ENCODE measurements around the gene PTPRE.

The PTPRE gene

DNA sequence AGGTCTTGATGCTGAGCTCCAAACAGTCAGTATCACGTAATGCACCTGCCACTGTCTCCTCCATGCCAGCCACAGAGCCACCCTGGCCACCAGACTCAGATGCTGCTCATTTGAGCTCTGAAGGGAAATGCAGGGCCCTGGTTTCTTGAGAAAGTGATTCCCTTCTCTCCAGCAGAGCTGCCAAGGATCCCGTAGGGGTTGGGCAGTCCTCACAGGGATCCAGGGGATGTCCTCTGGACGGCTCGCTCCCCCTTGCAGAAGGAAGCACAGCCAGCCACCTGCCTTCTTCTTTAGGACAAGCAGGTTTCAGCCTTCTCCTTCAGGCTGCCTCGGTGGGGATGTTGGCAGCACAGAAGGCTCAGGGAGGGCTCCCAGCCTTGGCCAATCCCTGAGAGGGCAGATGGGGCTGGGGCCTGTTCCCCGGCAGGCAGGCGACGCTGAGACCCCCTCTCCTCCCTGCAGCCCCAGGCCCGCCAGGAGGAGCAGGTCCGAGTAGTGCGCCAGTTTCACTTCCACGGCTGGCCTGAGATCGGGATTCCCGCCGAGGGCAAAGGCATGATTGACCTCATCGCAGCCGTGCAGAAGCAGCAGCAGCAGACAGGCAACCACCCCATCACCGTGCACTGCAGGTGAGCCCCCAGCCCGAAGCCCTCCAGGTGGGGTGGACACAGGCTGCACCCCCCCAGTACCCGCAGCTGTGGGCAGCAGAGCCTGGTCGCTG is 170.4 kb downstream of the PTPRE start:
- CTCF ChIA-PET: interaction anchor here (0.9 to 17.6 kb wide), 6 partner anchors 18 to 80 kb away, joined by 3 to 335 read pairs (median 4); no protein-coding TSS in a partner anchor
- POLR2A ChIA-PET: no interaction called here
- TF ChIP-seq, protein P1, sequence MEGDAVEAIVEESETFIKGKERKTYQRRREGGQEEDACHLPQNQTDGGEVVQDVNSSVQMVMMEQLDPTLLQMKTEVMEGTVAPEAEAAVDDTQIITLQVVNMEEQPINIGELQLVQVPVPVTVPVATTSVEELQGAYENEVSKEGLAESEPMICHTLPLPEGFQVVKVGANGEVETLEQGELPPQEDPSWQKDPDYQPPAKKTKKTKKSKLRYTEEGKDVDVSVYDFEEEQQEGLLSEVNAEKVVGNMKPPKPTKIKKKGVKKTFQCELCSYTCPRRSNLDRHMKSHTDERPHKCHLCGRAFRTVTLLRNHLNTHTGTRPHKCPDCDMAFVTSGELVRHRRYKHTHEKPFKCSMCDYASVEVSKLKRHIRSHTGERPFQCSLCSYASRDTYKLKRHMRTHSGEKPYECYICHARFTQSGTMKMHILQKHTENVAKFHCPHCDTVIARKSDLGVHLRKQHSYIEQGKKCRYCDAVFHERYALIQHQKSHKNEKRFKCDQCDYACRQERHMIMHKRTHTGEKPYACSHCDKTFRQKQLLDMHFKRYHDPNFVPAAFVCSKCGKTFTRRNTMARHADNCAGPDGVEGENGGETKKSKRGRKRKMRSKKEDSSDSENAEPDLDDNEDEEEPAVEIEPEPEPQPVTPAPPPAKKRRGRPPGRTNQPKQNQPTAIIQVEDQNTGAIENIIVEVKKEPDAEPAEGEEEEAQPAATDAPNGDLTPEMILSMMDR (IDR thresholded peaks at IDR 0.05; ENCODE audit: control extremely low read depth, extremely low read depth, low read depth, missing control alignments): no peak
- DNase-seq (ENCODE audit: extremely low spot score): no peak

GRCh38 chr10:128078136-128078969 is 171.4 kb downstream of the PTPRE start:
- TF ChIP-seq, protein P1 (IDR thresholded peaks at IDR 0.05; ENCODE audit: control extremely low read depth, extremely low read depth, low read depth, missing control alignments): peak; percentile 79
- DNase-seq (ENCODE audit: extremely low spot score): peak; percentile 74
- ChIA-PET CTCF (interaction anchor here (0.6 to 5.3 kb wide), 24 partner anchors 9 to 103 kb away, joined by 3 to 70 read pairs (median 3); no protein-coding TSS in a partner anchor), POLR2A (no interaction called here)

- ChIA-PET CTCF (interaction anchor here (1.4 to 3.5 kb wide), 5 partner anchors 10 to 71 kb away, joined by 3 to 26 read pairs (median 10); no protein-coding TSS in a partner anchor), POLR2A (no interaction called here)
- no peak for DNase-seq (ENCODE audit: extremely low spot score)
- TF ChIP-seq, protein P1 (IDR thresholded peaks at IDR 0.05; ENCODE audit: control extremely low read depth, extremely low read depth, low read depth, missing control alignments): no peak
Observed at GRCh38 chr10:128080231-128080630, 173.3 kb downstream of the PTPRE start.

DNA sequence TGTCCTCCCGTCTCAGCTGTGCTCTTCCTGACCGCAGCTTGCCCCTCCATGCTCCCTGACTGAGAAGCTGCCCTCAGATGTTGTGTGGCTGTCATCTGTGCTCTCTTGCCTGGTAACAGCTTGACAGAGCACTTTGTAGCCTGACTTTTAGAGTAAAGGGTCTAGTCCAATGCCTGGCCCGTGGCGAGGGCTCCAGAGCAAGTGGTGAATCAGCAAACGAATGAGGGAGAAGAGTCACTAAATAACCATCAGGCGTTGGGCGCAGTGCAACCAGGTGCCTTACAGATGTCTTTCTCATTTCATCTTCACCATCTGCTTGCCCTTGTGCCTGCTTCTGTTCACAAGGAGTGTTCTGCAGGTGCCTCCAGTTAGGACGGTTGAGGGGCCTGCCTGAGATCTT is 173.7 kb downstream of the PTPRE start:
- no peak for DNase-seq (ENCODE audit: extremely low spot score)
- ChIA-PET POLR2A (no interaction called here), CTCF (interaction anchor here (1.8 to 3.5 kb wide), 4 partner anchors 10 to 70 kb away, joined by 7 to 26 read pairs (median 12); no protein-coding TSS in a partner anchor)
- TF ChIP-seq, protein P1 (IDR thresholded peaks at IDR 0.05; ENCODE audit: control extremely low read depth, extremely low read depth, low read depth, missing control alignments): no peak

DNA sequence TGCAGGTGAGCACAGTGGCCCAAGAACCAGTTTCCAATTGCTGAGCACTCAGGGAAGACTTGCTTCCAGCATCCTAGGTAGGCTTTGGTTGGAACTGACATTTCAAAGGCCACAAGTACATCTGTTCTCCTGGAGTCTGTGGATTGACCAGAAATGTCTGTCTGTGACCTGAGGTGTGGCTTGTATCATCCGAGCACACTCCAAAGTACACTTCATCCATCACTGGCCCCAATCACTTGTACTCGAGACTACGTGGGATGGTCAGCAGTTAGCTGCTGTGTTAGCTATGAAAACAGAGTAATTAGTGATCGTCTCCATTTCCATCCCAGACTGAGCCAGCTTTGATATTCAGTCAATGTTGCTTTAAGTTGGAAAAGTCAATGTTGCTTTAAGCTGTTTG is 174.3 kb downstream of the PTPRE start:
- POLR2A ChIA-PET: no interaction called here
- CTCF ChIA-PET: interaction anchor here (1.3 to 3.5 kb wide), 5 partner anchors 11 to 69 kb away, joined by 3 to 26 read pairs (median 10); no protein-coding TSS in a partner anchor
- TF ChIP-seq, protein P1 (IDR thresholded peaks at IDR 0.05; ENCODE audit: control extremely low read depth, extremely low read depth, low read depth, missing control alignments): no peak
- DNase-seq (ENCODE audit: extremely low spot score): no peak

GRCh38 chr10:128081720-128082119 is 174.8 kb downstream of the PTPRE start:
- ChIA-PET CTCF (interaction anchor here (1.3 to 3.5 kb wide), 3 partner anchors 11 to 69 kb away, joined by 3 to 26 read pairs (median 4); no protein-coding TSS in a partner anchor), POLR2A (interaction anchor here (0.5 kb wide), 1 partner anchor 289 kb away, joined by 11 read pairs; no protein-coding TSS in a partner anchor)
- DNase-seq (ENCODE audit: extremely low spot score): no peak
- TF ChIP-seq, protein P1 (IDR thresholded peaks at IDR 0.05; ENCODE audit: control extremely low read depth, extremely low read depth, low read depth, missing control alignments): no peak
